Loucy (cell line): ENCODE data around the gene SYDE2.
"Not testable (repeated sequence)": the region's sequence is repeated elsewhere in the genome, so short reads cannot be mapped to it uniquely, and the experiment has no call there.

Experiments
- H2AFZ ChIP-seq: fragments of 200-600 bp; sonication (generic); 2 replicates; pipeline ENCODE4 v1.6.0; 2016; ENCODE audit warnings: antibody characterized with exemption, mild to moderate bottlenecking, low read length, moderate library complexity
- H3F3A ChIP-seq: fragments of 200-600 bp; 2 replicates; pipeline ENCODE4 v1.6.0; 2016; ENCODE audit warnings: antibody characterized with exemption, low read depth, mild to moderate bottlenecking
- H3K27me3 ChIP-seq: fragments of 200-600 bp; sonication (generic); 2 replicates; pipeline ENCODE4 v1.6.1; 2014; ENCODE audit warnings: low read length, mild to moderate bottlenecking; ENCODE audit not compliant: insufficient read depth, poor library complexity, severe bottlenecking
- H3K36me3 ChIP-seq: fragments of 200-600 bp; sonication (generic); 2 replicates; pipeline ENCODE4 v1.6.1; 2016; ENCODE audit warnings: low read length; ENCODE audit not compliant: insufficient read depth
- H3K4me1 ChIP-seq: fragments of 200-600 bp; sonication (generic); 2 replicates; pipeline ENCODE4 v1.5.1; 2014; ENCODE audit warnings: low read length, mild to moderate bottlenecking; ENCODE audit not compliant: insufficient read depth, poor library complexity, severe bottlenecking
- H3K4me2 ChIP-seq: fragments of 200-600 bp; sonication (generic); 2 replicates; pipeline ENCODE4 v1.6.0; 2014; ENCODE audit warnings: antibody characterized with exemption, low read length, low read depth, mild to moderate bottlenecking; ENCODE audit not compliant: poor library complexity, severe bottlenecking
- H3K4me3 ChIP-seq: fragments of 200-600 bp; sonication (generic); 2 replicates; pipeline ENCODE4 v1.5.1; 2014; ENCODE audit warnings: low read length, mild to moderate bottlenecking, mixed read lengths; ENCODE audit not compliant: poor library complexity, severe bottlenecking
- H3K79me2 ChIP-seq: fragments of 200-600 bp; sonication (generic); 2 replicates; pipeline ENCODE4 v1.6.1; 2014; ENCODE audit warnings: low read length; ENCODE audit not compliant: insufficient read depth
- H3K9ac ChIP-seq: fragments of 200-600 bp; sonication (generic); 2 replicates; pipeline ENCODE4 v1.6.0; 2014; ENCODE audit warnings: mild to moderate bottlenecking, low read depth, low read length, moderate library complexity; ENCODE audit not compliant: poor library complexity, severe bottlenecking
- H3K9me2 ChIP-seq: fragments of 200-600 bp; sonication (generic); replicated peaks from 2 replicates; pipeline ENCODE4 v1.6.1; 2016; ENCODE audit warnings: low read depth, low read length, mixed read lengths
- H3K9me3 ChIP-seq: fragments of 200-600 bp; sonication (generic); 2 replicates; pipeline ENCODE4 v1.6.1; 2014; ENCODE audit warnings: mild to moderate bottlenecking, antibody characterized with exemption, low read length, low read depth; ENCODE audit not compliant: insufficient read depth
- H4K20me1 ChIP-seq: fragments of 200-600 bp; sonication (generic); 2 replicates; pipeline ENCODE4 v1.6.0; 2014; ENCODE audit warnings: antibody characterized with exemption, low read length, mild to moderate bottlenecking; ENCODE audit not compliant: insufficient read depth, poor library complexity, severe bottlenecking
- EZH2phosphoT487 ChIP-seq: fragments of 200-600 bp; IDR thresholded peaks from 2 replicates; pipeline ENCODE4 v1.6.1; 2018; ENCODE audit warnings: antibody characterized with exemption, mild to moderate bottlenecking, moderate library complexity, borderline replicate concordance
- TF ChIP-seq, protein P1 (sequence below): fragments of 200-600 bp; sonication (generic); conservative IDR thresholded peaks from 2 replicates; pipeline ENCODE4 v1.5.1; 2014; ENCODE audit warnings: mild to moderate bottlenecking, antibody characterized with exemption, low read length

The SYDE2 gene, protein sequence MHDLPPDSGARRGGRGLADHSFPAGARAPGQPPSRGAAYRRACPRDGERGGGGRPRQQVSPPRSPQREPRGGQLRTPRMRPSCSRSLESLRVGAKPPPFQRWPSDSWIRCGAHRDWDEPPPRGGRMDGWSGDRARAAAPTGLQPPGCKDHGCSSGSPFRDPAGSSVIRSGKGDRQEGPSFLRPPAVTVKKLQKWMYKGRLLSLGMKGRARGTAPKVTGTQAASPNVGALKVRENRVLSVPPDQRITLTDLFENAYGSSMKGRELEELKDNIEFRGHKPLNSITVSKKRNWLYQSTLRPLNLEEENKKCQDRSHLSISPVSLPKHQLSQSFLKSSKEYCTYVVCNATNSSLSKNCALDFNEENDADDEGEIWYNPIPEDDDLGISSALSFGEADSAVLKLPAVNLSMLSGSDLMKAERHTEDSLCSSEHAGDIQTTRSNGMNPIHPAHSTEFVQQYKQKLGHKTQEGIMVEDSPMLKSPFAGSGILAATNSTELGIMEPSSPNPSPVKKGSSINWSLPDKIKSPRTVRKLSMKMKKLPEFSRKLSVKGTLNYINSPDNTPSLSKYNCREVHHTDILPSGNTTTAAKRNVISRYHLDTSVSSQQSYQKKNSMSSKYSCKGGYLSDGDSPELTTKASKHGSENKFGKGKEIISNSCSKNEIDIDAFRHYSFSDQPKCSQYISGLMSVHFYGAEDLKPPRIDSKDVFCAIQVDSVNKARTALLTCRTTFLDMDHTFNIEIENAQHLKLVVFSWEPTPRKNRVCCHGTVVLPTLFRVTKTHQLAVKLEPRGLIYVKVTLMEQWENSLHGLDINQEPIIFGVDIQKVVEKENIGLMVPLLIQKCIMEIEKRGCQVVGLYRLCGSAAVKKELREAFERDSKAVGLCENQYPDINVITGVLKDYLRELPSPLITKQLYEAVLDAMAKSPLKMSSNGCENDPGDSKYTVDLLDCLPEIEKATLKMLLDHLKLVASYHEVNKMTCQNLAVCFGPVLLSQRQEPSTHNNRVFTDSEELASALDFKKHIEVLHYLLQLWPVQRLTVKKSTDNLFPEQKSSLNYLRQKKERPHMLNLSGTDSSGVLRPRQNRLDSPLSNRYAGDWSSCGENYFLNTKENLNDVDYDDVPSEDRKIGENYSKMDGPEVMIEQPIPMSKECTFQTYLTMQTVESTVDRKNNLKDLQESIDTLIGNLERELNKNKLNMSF

DNA sequence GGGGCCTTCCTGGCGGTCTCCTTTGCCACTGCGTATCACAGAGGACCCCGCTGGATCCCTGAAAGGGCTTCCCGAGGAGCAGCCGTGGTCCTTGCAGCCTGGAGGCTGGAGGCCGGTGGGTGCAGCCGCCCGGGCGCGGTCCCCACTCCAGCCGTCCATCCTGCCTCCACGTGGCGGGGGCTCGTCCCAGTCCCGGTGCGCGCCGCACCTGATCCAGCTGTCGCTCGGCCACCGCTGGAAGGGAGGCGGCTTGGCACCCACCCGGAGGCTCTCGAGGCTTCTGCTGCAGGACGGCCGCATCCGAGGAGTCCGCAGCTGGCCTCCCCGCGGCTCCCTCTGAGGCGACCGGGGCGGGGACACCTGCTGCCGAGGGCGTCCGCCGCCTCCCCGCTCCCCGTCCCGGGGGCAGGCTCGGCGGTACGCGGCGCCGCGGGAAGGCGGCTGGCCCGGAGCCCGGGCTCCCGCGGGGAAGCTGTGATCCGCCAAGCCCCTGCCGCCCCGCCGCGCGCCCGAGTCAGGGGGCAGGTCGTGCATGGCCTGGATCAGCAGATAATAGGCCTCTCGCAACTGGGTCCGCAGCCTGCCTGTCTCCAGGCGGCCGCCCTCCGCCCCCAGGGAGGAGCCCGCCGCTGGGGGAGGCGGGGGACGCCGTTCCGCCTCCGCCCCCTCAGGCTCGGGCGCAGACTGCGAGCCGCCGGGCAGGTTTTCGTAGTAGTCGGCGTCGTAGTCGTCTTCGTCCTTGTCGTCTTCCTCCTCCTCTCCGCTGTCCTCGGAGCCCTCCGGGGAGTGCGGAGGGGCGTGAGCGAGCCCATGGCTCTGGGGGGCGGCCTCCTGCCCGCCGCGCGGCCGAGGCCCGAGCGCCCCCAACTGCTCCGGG is at the start of gene SYDE2:
SYDE2 (minus strand) TSS at position 554 of the 877 bp plus-strand sequence; CDS start at position 534, 20 bp downstream.
- H2AFZ ChIP-seq = no peak within 1 kb of the TSS

DNA sequence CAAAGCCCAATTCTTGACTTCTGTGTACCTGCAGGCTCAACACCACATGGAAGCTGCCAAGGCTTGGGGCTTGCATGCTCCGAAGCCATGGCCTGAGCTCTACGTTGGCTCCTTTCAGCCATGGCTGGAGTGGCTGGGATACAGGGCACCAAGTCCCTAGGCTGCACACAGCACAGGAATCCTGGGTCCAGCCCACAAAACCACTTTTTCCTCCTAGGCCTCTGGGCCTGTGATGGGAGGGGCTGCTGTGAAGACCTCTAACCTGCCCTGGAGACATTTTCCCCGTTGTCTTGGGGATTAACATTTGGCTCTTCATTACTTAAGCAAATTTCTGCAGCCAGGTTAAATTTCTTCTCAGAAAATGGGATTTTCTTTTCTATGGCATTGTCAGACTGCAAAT is 48.2 kb upstream of the SYDE2 start:
- H3K9ac ChIP-seq, H3K9me3 ChIP-seq, H3K4me2 ChIP-seq, H4K20me1 ChIP-seq, H3K36me3 ChIP-seq, H3K9me2 ChIP-seq, H3F3A ChIP-seq, H3K27me3 ChIP-seq, H2AFZ ChIP-seq, H3K4me3 ChIP-seq: not testable (repeated sequence)
- peaks cover 37% of the 10 kb centered on the region for H3K4me1 ChIP-seq
- H3K79me2 ChIP-seq = peaks cover 14% of the 10 kb centered on the region

More for the DNA sequence above, at the start of gene SYDE2:
- no peaks in the 10 kb centered on the region for H3K79me2 ChIP-seq
- H3K9me2 ChIP-seq = no peaks in the 10 kb centered on the region
- TF ChIP-seq, protein P1, sequence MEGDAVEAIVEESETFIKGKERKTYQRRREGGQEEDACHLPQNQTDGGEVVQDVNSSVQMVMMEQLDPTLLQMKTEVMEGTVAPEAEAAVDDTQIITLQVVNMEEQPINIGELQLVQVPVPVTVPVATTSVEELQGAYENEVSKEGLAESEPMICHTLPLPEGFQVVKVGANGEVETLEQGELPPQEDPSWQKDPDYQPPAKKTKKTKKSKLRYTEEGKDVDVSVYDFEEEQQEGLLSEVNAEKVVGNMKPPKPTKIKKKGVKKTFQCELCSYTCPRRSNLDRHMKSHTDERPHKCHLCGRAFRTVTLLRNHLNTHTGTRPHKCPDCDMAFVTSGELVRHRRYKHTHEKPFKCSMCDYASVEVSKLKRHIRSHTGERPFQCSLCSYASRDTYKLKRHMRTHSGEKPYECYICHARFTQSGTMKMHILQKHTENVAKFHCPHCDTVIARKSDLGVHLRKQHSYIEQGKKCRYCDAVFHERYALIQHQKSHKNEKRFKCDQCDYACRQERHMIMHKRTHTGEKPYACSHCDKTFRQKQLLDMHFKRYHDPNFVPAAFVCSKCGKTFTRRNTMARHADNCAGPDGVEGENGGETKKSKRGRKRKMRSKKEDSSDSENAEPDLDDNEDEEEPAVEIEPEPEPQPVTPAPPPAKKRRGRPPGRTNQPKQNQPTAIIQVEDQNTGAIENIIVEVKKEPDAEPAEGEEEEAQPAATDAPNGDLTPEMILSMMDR = no peak
- no peak for TF ChIP-seq EZH2phosphoT487
- no peaks in the 10 kb centered on the region for H3K4me1 ChIP-seq
- no peak within 1 kb of the TSS for H3K9ac ChIP-seq
- H3K4me3 ChIP-seq = no peak within 1 kb of the TSS
- H3F3A ChIP-seq = no peaks in the 10 kb centered on the region
- no peaks in the 10 kb centered on the region for H3K36me3 ChIP-seq
- no peaks in the 10 kb centered on the region for H4K20me1 ChIP-seq
- H3K9me3 ChIP-seq = no peaks in the 10 kb centered on the region
- no peak within 1 kb of the TSS for H3K4me2 ChIP-seq
- H3K27me3 ChIP-seq = no peaks in the 10 kb centered on the region

DNA sequence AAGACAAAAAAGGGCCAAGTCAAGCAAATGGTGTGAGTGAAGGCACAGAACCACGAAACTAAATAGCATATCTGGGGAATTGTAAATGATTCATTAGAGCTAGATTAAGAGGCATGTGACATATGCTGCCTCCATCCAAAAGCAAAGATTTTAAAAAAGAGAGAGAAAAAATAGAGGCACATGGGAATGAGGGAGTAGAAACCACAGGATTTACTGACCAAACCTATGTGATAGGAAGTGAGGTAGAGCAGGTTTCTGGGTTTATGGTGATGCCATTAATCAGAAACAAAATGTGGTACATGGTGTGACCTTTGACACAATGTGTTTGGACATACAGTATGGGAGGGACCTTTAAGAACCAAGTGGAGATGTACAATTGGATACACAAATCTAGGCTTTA is 45.1 kb upstream of the SYDE2 start:
- peaks cover 24% of the 10 kb centered on the region for H3K4me1 ChIP-seq
- TF ChIP-seq, protein P1 = no peak
- no peak for TF ChIP-seq EZH2phosphoT487
- no peaks in the 10 kb centered on the region for H4K20me1 ChIP-seq
- H3K79me2 ChIP-seq = no peaks in the 10 kb centered on the region
- H2AFZ ChIP-seq = no peak overlapping the region
- H3K27me3 ChIP-seq = no peaks in the 10 kb centered on the region
- H3K4me2 ChIP-seq = no peak overlapping the region
- no peaks in the 10 kb centered on the region for H3K9me2 ChIP-seq
- no peak overlapping the region for H3K4me3 ChIP-seq
- no peaks in the 10 kb centered on the region for H3K36me3 ChIP-seq
- no peak overlapping the region for H3K9ac ChIP-seq
- H3F3A ChIP-seq = peaks cover 4% of the 10 kb centered on the region; the same call in 1 of the 2 replicates
- H3K9me3 ChIP-seq = no peaks in the 10 kb centered on the region; the same call in 1 of the 2 replicates
